Cardiac ventricle fibroblast (primary cell): ENCODE results near the gene S100PBP. TPM values are rescaled to one million over a fixed set of nuclear protein-coding genes. Genes with fewer than 3 reads are reported as not detected.

ENCODE experiments used
- total RNA-seq: library from RNA; depleted of rRNA; stranded (reverse); fragments of >200 nt; gene quantifications from 2 replicates; pipeline ENCODE4 v1.2.3, GENCODE V29; 2015

S100PBP gene
- total RNA-seq = 12.9 and 14.2 TPM in 2 replicates

DNA sequence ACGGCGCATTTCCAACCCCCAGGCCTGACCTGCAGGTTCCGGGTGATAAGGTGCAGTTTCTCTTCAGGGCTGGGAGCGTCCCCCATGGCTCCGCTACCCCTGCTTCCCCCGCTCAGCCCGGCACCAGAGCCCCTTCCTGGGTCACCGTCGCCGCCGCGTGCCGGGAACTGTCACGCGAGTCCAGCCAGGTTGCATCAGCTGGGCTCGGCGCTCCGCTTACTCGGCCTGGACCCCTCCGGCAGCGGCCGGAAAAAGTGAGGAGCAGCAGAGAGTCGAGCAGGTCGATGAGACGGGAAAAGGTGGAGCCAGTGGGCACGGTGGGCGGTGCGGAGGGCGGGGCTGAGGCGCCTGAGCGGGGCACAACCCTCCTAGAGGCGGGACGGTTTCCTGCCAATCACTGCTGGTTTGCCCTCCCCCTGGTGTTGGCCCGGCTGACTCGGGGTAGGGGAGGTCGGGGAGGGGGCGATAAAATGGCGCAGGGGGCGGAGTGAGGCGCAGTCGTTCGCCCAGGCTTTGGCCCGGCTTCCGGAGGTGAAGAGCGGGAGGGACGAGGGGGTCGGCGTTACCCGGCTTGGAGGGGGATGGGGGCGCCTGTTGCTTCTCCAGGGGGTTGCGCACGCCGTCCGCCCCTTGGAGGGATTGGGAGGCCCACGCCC lies at the start of gene S100PBP, which contains the start of gene YARS1:
S100PBP (plus strand) TSS at position 495 of the 656 bp plus-strand sequence. CDS start 8,447 bp downstream, outside the sequence.
YARS1 (minus strand) TSS at position 200 of the 656 bp plus-strand sequence; CDS start at position 86, 114 bp downstream.

DNA sequence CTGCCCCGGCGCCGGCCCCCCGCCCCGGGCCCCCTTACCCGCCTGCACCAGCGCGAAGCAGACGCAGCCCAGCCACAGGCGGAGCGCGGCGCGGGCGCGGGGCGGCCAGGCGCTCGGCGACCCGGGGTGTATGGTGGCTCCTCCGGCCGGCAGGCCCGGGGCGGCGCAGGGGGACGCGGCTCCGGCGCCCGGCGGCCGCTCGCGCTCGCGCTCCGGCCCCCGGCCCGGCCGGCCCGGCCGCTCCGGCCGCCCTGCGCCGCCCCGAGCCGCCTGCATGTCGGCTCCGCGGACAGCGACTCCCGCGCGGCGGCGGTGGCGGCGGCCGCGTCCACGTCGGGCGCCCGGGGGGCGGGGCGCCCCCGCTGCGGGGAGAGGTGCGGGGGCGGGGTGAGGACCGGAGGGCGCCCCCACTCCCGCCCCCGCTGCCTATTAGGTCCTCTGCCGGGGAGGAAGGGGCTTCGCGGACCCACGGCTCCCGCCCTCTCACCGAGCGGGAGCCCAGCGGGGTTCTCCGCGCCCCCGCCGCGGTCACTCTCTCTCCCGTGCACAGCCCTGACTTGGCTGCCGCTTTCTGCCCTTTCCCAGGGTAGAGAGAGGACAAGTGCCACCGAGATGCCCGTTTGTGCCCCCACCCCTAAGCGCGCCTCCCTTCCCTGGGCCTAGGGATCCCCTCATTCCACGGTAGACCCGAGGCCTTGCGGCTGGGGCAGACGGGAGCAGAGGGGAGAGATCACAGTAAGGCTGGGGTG lies 53.3 kb downstream of the S100PBP start, which contains the start of gene FNDC5:
FNDC5 (minus strand) TSS at position 298 of the 749 bp plus-strand sequence.

DNA sequence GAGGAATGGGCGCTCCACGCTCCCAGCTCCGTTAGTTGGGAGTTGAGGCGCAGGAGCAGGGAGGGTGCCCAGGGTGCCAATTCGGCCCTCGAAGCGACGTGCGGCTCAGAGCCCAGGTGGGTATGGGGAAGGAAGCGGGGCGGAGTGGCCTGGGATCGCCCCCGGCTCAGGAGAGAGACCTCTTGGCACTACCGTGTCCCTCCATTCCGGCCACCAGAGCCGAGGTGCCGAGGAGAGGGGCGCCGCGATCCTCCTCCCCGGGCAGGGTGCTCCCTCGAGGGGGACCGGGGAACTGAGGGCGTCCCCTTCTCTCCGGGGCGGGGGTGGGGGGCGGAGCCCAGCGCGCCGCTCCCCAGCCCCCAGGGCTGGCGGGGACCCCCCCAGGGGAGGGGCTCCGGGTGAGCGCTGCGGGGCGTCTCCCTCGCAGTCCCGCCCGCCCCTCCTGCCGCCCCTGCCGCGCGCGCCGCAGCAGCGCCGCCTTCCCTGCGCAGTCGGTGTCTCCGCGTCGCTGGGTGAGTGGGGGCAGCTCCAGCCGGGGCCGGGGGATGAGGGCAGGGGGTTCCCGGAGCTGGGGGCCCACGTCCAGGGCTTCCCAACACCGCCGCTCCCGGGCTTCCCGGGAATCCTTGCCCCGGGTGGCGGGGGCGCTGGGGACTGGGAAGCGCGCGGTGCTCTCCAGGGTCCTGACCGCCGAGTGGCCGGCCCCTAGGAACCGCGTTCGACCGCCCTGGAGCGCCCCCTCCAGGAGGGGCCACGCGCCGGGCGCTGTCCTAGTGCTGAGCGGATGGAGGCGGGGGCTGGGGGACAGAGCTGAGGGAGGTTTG lies 68.8 kb downstream of the S100PBP start, which contains the start of gene HPCA:
HPCA (plus strand) TSS at position 488 of the 824 bp plus-strand sequence. CDS start 2,408 bp downstream, outside the sequence.

DNA sequence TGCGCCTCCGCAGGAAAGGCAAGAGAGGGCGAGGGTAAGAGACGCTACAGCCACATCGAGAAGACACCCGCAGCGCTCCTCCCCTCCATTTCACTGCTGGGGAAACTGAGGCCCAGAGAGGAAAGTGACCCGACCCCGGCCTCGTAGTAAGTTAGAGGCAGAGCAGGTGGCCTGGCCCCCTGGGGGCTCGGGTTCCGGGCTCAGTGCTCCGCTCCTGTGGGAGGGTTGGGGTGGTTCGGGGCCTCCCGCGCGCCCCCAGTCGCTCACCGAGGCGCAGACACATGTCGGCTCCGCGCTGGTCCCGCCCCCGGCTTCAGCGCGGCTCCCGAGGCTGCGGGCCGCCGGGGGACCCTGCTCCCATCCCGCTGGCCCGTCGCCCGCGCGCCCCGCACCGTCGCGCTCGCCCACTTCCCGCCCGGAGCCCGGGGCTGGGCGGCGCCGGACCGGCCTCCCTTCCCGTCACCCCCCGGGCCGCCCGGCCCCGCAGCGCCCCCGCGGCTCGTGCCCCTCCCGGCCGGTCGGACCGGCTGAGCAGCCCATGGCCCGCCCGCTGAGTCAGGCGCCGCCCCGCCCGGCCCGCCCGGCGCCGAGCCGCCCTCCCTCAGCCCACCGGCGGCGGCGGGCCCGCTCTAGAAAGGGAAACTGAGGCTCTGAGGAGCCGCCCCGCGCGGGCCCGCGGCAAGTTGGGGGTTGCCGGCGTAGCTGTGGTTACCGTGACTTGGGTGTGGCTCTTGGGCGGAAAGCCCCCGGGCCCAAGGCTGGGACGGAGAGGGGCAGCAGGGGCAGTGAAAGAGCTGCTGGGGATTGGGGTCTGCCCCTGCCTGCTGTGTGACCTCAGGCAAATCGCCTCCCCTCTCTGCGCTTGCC lies 83.7 kb downstream of the S100PBP start, which contains the start of gene TMEM54:
TMEM54 (minus strand) TSS at position 434 of the 867 bp plus-strand sequence; CDS start at position 283, 151 bp downstream.

Other genes with a start within 250 kb of the S100PBP start
- 15.7 and 16.5 TPM in 2 replicates for gene ZBTB8OS, start 167.1 kb upstream of the S100PBP start, total RNA-seq
- 93.0 and 97.3 TPM in 2 replicates for gene RBBP4, start 166.4 kb upstream of the S100PBP start, total RNA-seq
- gene SYNC, start 114.9 kb upstream of the S100PBP start, total RNA-seq = 42.6 and 43.4 TPM in 2 replicates
- 53.9 and 64.1 TPM in 2 replicates for gene YARS1, start 295 bp upstream of the S100PBP start, total RNA-seq
- gene FNDC5, start 53.3 kb downstream of the S100PBP start, total RNA-seq = 1.00 and 1.3 TPM in 2 replicates
- not detected in 2 replicates for gene HPCA, start 68.8 kb downstream of the S100PBP start, total RNA-seq
- 23.2 and 33.4 TPM in 2 replicates for gene TMEM54, start 83.7 kb downstream of the S100PBP start, total RNA-seq
- 2.6 and 5.1 TPM in 2 replicates for gene RNF19B, start 147.2 kb downstream of the S100PBP start, total RNA-seq
- gene AK2, start 219.2 kb downstream of the S100PBP start, total RNA-seq = 119 and 136 TPM in 2 replicates